ENCODE measurements around the gene CYBA. TPM values are rescaled to one million over a fixed set of nuclear protein-coding genes. Genes with fewer than 3 reads are reported as not detected.

CYBA gene
- polyA plus RNA-seq, 2 donors: 58.5 to 67.8 TPM

DNA sequence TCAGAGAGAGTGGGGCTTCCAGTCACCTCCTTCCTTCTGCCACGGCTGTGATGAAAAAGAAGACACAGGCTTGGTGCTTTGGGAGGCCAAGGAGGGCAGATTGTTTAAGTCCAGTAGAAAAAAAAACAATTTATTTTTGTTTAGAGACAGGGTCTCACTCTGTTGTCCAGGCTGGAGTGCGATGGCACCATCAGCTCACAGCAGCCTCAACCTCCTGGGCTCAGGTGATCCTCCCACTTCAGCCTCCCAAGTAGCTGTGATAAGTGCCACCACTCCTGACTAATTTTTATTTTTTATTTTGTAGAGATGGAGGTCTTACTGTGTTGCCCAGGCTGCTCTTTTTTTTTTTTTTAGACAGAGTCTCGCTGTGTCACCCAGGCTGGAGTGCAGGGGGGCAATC lies 14.7 kb upstream of the CYBA start:
- no peak overlapping the region for H3K27ac ChIP-seq (ENCODE audit: low read depth in 2 of 2, low read length in 1 of 2)
- WGBS, 2 donors: 91 to 95% methylated on average over 3 of the region's 3 CpGs
- no peaks in the 10 kb centered on the region for H3K4me1 ChIP-seq (ENCODE audit: control insufficient read depth in 2 of 2, insufficient read depth in 2 of 2, low read length in 1 of 2)
- H3K4me3 ChIP-seq (ENCODE audit: low read depth in 1 of 2, low read length in 2 of 2): no peak overlapping the region
- no peaks in the 10 kb centered on the region for H3K36me3 ChIP-seq (ENCODE audit: control insufficient read depth in 2 of 2, insufficient read depth in 2 of 2, low read length in 1 of 2)
- no peaks in the 10 kb centered on the region for H3K27me3 ChIP-seq (ENCODE audit: control insufficient read depth in 1 of 2, insufficient read depth in 2 of 2, low read length in 2 of 2)
- no peaks in the 10 kb centered on the region for H3K9me3 ChIP-seq (ENCODE audit: control insufficient read depth in 2 of 2, insufficient read depth in 1 of 2, low read depth in 1 of 2, low read length in 1 of 2)

DNA sequence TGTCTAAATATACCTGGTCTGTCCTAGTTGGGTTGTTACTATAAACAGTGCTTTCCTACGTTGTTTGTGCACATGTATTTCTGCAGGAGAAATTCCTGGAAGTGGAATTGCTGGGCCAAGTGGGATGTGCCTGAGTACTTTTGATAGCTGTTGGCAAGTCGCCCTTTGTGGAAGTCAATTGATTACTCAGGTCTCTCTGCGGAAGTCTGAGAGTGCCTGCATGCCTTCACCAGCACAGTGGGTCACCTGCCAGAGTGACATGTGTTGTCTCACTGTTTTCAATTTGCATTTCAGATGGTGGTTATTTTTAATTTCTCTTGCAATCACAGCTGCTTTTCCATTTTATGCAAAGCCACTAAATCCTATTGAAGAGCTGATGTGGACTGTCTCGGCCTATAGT lies 14.3 kb upstream of the CYBA start:
- Histone ChIP-seq H3K9me3 (ENCODE audit: control insufficient read depth in 2 of 2, insufficient read depth in 1 of 2, low read depth in 1 of 2, low read length in 1 of 2) (no peaks in the 10 kb centered on the region), H3K27me3 (ENCODE audit: control insufficient read depth in 1 of 2, insufficient read depth in 2 of 2, low read length in 2 of 2) (no peaks in the 10 kb centered on the region), H3K36me3 (ENCODE audit: control insufficient read depth in 2 of 2, insufficient read depth in 2 of 2, low read length in 1 of 2) (no peaks in the 10 kb centered on the region), H3K27ac (ENCODE audit: low read depth in 2 of 2, low read length in 1 of 2) (no peak overlapping the region), H3K4me1 (ENCODE audit: control insufficient read depth in 2 of 2, insufficient read depth in 2 of 2, low read length in 1 of 2) (no peaks in the 10 kb centered on the region), H3K4me3 (ENCODE audit: low read depth in 1 of 2, low read length in 2 of 2) (no peak overlapping the region)
- WGBS, 2 donors: 50 to 68% methylated on average over 4 of the region's 4 CpGs

DNA sequence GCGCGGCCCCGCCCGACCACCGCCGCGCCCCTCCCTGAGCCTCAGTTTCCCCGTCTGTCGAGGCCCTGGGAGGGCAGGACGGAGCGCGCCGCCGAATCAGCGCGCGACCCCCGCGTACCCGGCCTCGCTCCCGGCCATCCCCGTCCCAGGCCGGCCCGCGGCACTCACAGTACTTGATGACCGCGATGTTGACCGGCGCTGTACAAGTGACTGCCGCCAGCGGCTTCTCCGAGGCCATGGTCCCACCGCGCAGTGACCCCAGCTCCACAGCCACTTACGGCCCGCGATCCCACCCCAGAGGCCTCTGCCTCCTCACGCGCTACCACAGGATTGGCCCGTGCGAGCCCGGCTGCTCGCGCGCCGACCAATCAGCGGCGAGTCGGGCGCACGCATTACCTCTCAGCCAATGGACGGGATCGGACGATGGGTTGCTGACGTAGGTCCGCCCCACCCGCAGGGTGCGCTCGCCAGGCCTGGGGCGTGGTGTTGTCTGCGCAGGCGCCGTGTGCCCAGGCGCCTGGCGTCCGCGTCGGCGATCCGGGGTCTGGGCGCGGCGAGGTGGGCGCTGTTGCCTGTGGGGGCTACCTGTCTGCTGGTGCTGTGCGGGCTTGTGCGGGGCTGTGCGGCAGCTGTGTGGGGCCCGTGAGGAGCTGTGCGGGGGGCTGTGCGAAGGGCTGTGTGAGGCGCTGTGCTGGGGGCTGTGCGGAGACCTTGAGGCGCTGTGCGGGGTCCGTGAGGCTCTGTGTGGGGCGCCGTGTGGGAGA lies 12.2 kb upstream of the CYBA start, which contains the start of gene MVD:
TSS of gene MVD (minus strand) at position 249 of the 764 bp plus-strand sequence. CDS start at position 238, 11 bp downstream.
- H3K27ac ChIP-seq (ENCODE audit: low read depth in 2 of 2, low read length in 1 of 2): peak within 1 kb of the TSS; percentile 85 to 92
- H3K36me3 ChIP-seq (ENCODE audit: control insufficient read depth in 2 of 2, insufficient read depth in 2 of 2, low read length in 1 of 2): peaks cover 0 to 8% of the 10 kb centered on the region in 2 donors
- WGBS, 2 donors: 0 to 1% methylated on average over 69 to 88 of the region's 88 CpGs
- no peaks in the 10 kb centered on the region for H3K27me3 ChIP-seq (ENCODE audit: control insufficient read depth in 1 of 2, insufficient read depth in 2 of 2, low read length in 2 of 2)
- no peaks in the 10 kb centered on the region for H3K4me1 ChIP-seq (ENCODE audit: control insufficient read depth in 2 of 2, insufficient read depth in 2 of 2, low read length in 1 of 2)
- H3K4me3 ChIP-seq (ENCODE audit: low read depth in 1 of 2, low read length in 2 of 2): peak within 1 kb of the TSS; percentile 75 to 100
- H3K9me3 ChIP-seq (ENCODE audit: control insufficient read depth in 2 of 2, insufficient read depth in 1 of 2, low read depth in 1 of 2, low read length in 1 of 2): no peaks in the 10 kb centered on the region

DNA sequence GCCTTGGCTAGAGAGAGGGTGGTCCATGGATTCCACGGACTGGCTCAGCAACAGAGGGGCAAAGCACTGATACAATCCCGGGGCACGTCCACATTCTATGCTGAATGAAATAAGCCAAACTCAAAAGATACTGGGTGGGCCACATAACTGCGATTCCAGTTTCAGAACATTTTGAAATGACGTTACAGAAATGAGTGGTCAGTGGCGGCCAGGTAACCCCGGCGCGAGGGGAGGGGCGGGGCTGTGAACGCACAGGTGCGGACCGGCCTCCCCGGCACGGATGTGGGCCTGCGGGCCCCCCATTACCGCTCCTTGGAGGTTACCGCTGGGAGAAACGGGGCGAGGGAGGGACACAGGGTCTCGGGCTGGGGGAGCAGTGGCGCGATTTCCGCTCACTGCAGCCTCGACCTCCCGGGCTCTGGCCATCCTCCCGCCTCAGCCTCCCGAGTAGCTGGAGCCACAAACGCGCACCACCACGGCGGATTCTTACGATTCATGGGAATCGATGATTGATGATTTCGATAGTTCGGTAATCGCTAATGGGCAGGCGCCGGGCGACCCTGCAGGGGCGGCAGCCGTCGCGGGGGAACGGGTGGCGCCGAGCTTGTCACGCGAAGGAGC lies 11.5 kb upstream of the CYBA start:
- WGBS, 2 donors: 1 to 2% methylated on average over 45 to 49 of the region's 49 CpGs
- Histone ChIP-seq H3K36me3 (ENCODE audit: control insufficient read depth in 2 of 2, insufficient read depth in 2 of 2, low read length in 1 of 2) (peaks cover 0 to 15% of the 10 kb centered on the region in 2 donors), H3K27me3 (ENCODE audit: control insufficient read depth in 1 of 2, insufficient read depth in 2 of 2, low read length in 2 of 2) (no peaks in the 10 kb centered on the region)

DNA sequence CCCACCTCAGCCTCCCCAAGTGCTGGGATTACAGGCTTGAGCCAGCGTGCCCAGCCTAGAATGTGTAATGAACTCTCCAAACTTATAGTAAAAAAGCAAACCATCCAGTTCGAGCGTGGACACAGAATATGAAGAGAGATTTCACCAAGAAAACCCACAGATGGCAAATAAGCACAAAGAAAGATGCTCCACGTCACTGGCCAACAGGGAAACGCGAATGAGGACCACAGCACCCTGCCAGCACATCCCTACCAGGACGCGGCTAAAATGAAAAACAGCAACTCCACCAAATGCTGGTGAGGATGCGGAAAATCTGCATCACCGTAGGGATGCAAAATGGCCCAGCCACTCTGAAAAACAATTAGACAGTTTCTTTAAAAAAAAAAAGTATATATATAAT lies 10.6 kb upstream of the CYBA start:
- Histone ChIP-seq H3K27ac (ENCODE audit: low read depth in 2 of 2, low read length in 1 of 2) (no peak overlapping the region), H3K36me3 (ENCODE audit: control insufficient read depth in 2 of 2, insufficient read depth in 2 of 2, low read length in 1 of 2) (peaks cover 0 to 19% of the 10 kb centered on the region in 2 donors), H3K4me3 (ENCODE audit: low read depth in 1 of 2, low read length in 2 of 2) (no peak overlapping the region), H3K9me3 (ENCODE audit: control insufficient read depth in 2 of 2, insufficient read depth in 1 of 2, low read depth in 1 of 2, low read length in 1 of 2) (no peaks in the 10 kb centered on the region), H3K4me1 (ENCODE audit: control insufficient read depth in 2 of 2, insufficient read depth in 2 of 2, low read length in 1 of 2) (no peaks in the 10 kb centered on the region), H3K27me3 (ENCODE audit: control insufficient read depth in 1 of 2, insufficient read depth in 2 of 2, low read length in 2 of 2) (no peaks in the 10 kb centered on the region)
- WGBS, 2 donors: 74 to 78% methylated on average over 10 of the region's 10 CpGs

More for the DNA sequence above, 11.5 kb upstream of the CYBA start:
- Histone ChIP-seq H3K4me1 (ENCODE audit: control insufficient read depth in 2 of 2, insufficient read depth in 2 of 2, low read length in 1 of 2) (no peaks in the 10 kb centered on the region), H3K4me3 (ENCODE audit: low read depth in 1 of 2, low read length in 2 of 2) (peak overlapping the region; percentile 75 to 99), H3K27ac (ENCODE audit: low read depth in 2 of 2, low read length in 1 of 2) (peak overlapping the region; percentile 85 to 92), H3K9me3 (ENCODE audit: control insufficient read depth in 2 of 2, insufficient read depth in 1 of 2, low read depth in 1 of 2, low read length in 1 of 2) (no peaks in the 10 kb centered on the region)

DNA sequence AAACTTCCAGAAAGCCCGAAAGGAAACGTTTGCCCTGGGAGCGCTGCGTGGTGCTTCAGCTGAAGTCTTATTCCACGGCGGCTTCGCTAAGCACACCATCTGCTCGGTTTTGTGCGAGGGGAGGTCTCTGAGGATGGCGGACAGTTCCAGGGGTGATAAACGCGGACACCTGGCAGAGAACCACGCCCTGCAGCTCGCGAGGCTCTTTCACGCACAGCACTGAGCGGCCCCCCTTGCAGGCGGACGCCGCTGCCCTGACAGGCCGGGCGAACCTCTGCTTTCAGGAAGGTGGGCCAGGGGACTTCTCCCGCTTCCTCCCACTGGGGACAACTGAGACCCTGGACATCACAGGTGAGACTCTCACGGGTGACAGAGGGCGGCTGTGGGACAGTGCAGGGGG lies 8.3 kb upstream of the CYBA start:
- H3K4me3 ChIP-seq (ENCODE audit: low read depth in 1 of 2, low read length in 2 of 2): no peak overlapping the region
- no peak overlapping the region for H3K27ac ChIP-seq (ENCODE audit: low read depth in 2 of 2, low read length in 1 of 2)
- no peaks in the 10 kb centered on the region for H3K27me3 ChIP-seq (ENCODE audit: control insufficient read depth in 1 of 2, insufficient read depth in 2 of 2, low read length in 2 of 2)
- WGBS, 2 donors: 93 to 94% methylated on average over 25 of the region's 25 CpGs
- peaks cover 7 to 41% of the 10 kb centered on the region in 2 donors for H3K36me3 ChIP-seq (ENCODE audit: control insufficient read depth in 2 of 2, insufficient read depth in 2 of 2, low read length in 1 of 2)
- H3K4me1 ChIP-seq (ENCODE audit: control insufficient read depth in 2 of 2, insufficient read depth in 2 of 2, low read length in 1 of 2): no peaks in the 10 kb centered on the region
- no peaks in the 10 kb centered on the region for H3K9me3 ChIP-seq (ENCODE audit: control insufficient read depth in 2 of 2, insufficient read depth in 1 of 2, low read depth in 1 of 2, low read length in 1 of 2)

DNA sequence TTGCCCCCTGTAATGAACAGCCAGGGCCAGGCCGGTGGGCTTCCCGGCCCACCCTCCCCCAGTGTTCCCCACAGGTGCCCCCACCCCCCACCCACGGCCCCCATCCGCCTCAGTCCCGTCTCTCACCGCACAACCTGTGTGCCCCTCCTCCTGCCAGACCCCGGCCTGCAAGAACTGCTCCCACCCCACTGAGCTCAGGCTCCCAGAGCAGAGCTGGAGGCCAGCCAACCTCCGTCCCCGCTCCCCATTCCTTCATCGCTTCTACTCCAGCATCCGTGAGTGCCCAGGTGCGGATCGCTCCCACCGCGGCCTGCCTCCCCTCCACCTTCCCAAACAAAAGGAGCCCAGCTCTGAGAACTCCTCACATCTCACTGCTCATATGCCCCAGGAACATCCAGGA lies 7.9 kb upstream of the CYBA start:
- no peaks in the 10 kb centered on the region for H3K9me3 ChIP-seq (ENCODE audit: control insufficient read depth in 2 of 2, insufficient read depth in 1 of 2, low read depth in 1 of 2, low read length in 1 of 2)
- peaks cover 7 to 43% of the 10 kb centered on the region in 2 donors for H3K36me3 ChIP-seq (ENCODE audit: control insufficient read depth in 2 of 2, insufficient read depth in 2 of 2, low read length in 1 of 2)
- H3K4me1 ChIP-seq (ENCODE audit: control insufficient read depth in 2 of 2, insufficient read depth in 2 of 2, low read length in 1 of 2): no peaks in the 10 kb centered on the region
- H3K4me3 ChIP-seq (ENCODE audit: low read depth in 1 of 2, low read length in 2 of 2): no peak overlapping the region
- WGBS, 2 donors: 92 to 97% methylated on average over 12 to 15 of the region's 15 CpGs
- H3K27ac ChIP-seq (ENCODE audit: low read depth in 2 of 2, low read length in 1 of 2): no peak overlapping the region
- no peaks in the 10 kb centered on the region for H3K27me3 ChIP-seq (ENCODE audit: control insufficient read depth in 1 of 2, insufficient read depth in 2 of 2, low read length in 2 of 2)

DNA sequence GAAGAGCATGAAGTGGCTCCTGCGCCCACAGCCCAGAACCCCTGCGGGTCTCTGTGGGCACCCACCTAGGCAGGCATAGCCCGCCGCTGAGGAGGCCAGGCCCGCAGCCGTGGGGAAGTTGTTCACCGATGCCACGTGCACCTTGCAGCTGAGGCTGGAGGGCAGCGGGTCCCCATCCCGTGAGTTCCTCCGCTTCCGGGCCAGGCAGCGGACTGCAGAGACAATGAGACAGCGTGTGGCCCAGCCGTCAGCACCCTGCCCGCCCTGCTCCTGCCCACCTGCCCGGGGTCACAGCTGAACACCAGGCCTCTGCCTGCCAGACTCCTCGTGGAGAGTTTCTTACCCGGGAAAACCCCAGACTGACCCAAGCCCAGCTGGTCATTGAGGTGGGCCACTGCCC lies 6.5 kb upstream of the CYBA start:
- WGBS, 2 donors: 93% methylated on average over 18 to 19 of the region's 19 CpGs
- no peaks in the 10 kb centered on the region for H3K4me1 ChIP-seq (ENCODE audit: control insufficient read depth in 2 of 2, insufficient read depth in 2 of 2, low read length in 1 of 2)
- no peaks in the 10 kb centered on the region for H3K9me3 ChIP-seq (ENCODE audit: control insufficient read depth in 2 of 2, insufficient read depth in 1 of 2, low read depth in 1 of 2, low read length in 1 of 2)
- H3K27ac ChIP-seq (ENCODE audit: low read depth in 2 of 2, low read length in 1 of 2): no peak overlapping the region
- H3K4me3 ChIP-seq (ENCODE audit: low read depth in 1 of 2, low read length in 2 of 2): no peak overlapping the region
- no peaks in the 10 kb centered on the region for H3K27me3 ChIP-seq (ENCODE audit: control insufficient read depth in 1 of 2, insufficient read depth in 2 of 2, low read length in 2 of 2)
- H3K36me3 ChIP-seq (ENCODE audit: control insufficient read depth in 2 of 2, insufficient read depth in 2 of 2, low read length in 1 of 2): peaks cover 7 to 54% of the 10 kb centered on the region in 2 donors

DNA sequence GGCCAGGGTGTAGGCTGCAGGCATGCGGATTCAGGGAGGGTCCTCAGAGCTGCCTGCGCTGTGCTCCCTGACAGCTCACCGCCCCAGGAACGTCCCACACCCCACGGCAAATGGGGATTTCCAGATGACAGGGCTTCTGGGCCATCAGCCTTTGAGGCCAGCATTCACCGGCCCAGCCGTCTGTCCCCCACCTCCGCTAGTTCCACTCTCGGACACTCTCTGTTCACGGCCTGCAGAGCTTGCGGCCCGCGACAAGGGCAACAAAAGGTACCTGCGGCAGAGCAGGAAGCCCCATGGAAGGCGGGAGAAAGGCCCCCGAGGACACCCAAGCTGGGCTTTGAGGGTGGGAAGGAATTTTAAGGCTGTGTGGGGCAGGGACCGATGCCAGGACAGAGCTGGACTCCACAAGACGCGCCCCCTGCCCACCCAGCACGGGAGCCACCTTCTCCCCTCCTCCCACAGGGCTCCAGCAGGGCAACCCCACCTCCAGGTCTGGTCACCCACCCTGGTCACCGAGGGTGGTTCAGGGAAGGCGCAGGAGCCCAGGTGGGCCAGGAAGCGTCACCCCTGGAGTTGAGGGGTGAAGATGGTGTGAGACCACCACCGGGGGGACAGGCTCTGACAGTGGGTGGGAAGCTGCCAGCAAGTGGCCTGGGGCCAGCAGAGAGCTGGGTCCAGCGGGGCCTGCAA lies 5.6 kb upstream of the CYBA start:
- H3K27me3 ChIP-seq (ENCODE audit: control insufficient read depth in 1 of 2, insufficient read depth in 2 of 2, low read length in 2 of 2): no peaks in the 10 kb centered on the region
- no peaks in the 10 kb centered on the region for H3K9me3 ChIP-seq (ENCODE audit: control insufficient read depth in 2 of 2, insufficient read depth in 1 of 2, low read depth in 1 of 2, low read length in 1 of 2)
- WGBS, 2 donors: 85 to 86% methylated on average over 25 of the region's 25 CpGs
- peaks cover under 1 to 2% of the 10 kb centered on the region in 2 donors for H3K4me1 ChIP-seq (ENCODE audit: control insufficient read depth in 2 of 2, insufficient read depth in 2 of 2, low read length in 1 of 2)
- H3K27ac ChIP-seq (ENCODE audit: low read depth in 2 of 2, low read length in 1 of 2): no peak overlapping the region
- peaks cover 7 to 59% of the 10 kb centered on the region in 2 donors for H3K36me3 ChIP-seq (ENCODE audit: control insufficient read depth in 2 of 2, insufficient read depth in 2 of 2, low read length in 1 of 2)
- H3K4me3 ChIP-seq (ENCODE audit: low read depth in 1 of 2, low read length in 2 of 2): no peak overlapping the region

Measured in esophagus (tissue), 2 donors.